Activated CD4-positive, alpha-beta T cell treated with anti-CD3 and anti-CD28 coated beads for 36 hours (primary cell): Measurements from ENCODE around the gene CEP295NL. TPM values are rescaled to one million over a fixed set of nuclear protein-coding genes. Genes with fewer than 3 reads are reported as not detected.

ENCODE experiments used
- ATAC-seq: fragments of 200-7000 bp; cut with Tn5 transposase; one replicate; pipeline ENCODE4 v1.10.0; 2021; ENCODE audit warnings: mild to moderate bottlenecking, moderate library complexity
- CTCF ChIA-PET: fragments of 350-600 bp; sonication (Branson Sonifier 250); formaldehyde crosslinking; loops from one replicate; lab custom pipeline; 2021; ENCODE audit warnings: antibody characterized with exemption; lab: Charles Lee
- POLR2A ChIA-PET: fragments of 350-600 bp; sonication (Branson Sonifier 250); formaldehyde crosslinking; loops from one replicate; lab custom pipeline; 2021; ENCODE audit warnings: antibody characterized with exemption, inconsistent platforms; lab: Charles Lee
- DNase-seq: peaks from one replicate; pipeline ENCODE4 v3.0.0-alpha.2; 2020
- H3K27ac Mint-ChIP-seq: one replicate; pipeline ENCODE4 v1.8.0; 2021; ENCODE audit warnings: mixed read lengths
- H3K27me3 Mint-ChIP-seq: one replicate; pipeline ENCODE4 v1.8.0; 2021; ENCODE audit warnings: mixed read lengths
- H3K36me3 Mint-ChIP-seq: one replicate; pipeline ENCODE4 v1.8.0; 2021; ENCODE audit warnings: low read depth, mixed read lengths
- H3K4me1 Mint-ChIP-seq: one replicate; pipeline ENCODE4 v1.8.0; 2021; ENCODE audit warnings: mixed read lengths
- H3K4me3 Mint-ChIP-seq: one replicate; pipeline ENCODE4 v1.8.0; 2021; ENCODE audit warnings: mild to moderate bottlenecking, moderate library complexity, mixed read lengths
- H3K9me3 Mint-ChIP-seq: one replicate; pipeline ENCODE4 v1.8.0; 2021; ENCODE audit warnings: low read depth, mixed read lengths
- intact Hi-C, 2 experiments: fragments of 100-400 bp; cut with DNase I in 1 of 2; cut with micrococcal nuclease in 1 of 2; formaldehyde crosslinking; loops; one replicate each; pipeline versions ENCODE4 v1.14.2 to v1.15.1; 2022 to 2024; cut with DNase I, micrococcal nuclease
- total RNA-seq, 2 experiments: library from RNA; stranded (reverse); gene quantifications; one replicate each; pipeline ENCODE4 v1.2.3, GENCODE V29; 2021

Gene CEP295NL
- total RNA-seq, 2 experiments from 2014 or later: not detected

DNA sequence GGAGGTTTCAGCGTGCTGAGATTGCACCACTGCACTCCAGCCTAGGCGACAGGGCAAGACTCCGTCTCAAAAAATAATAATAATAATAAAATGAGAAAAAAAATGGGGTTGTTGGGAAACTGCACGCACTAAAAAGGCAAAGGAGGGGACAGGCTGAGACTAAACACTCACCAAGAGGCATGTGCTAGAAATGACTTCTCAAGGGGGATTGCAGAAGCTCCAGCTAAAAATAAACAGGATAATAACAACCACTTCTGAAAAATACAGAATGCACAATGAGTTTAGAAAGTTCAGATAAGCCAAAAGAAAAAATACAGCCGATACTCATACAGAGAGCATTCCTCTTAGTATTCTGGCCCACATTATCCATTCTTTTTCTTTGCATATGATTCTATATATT, 37.3 kb upstream of the CEP295NL start:
- intact Hi-C loops: no loop called here
- DNase-seq (no peak), ATAC-seq (no peak)
- Mint-ChIP-seq H3K27ac (no peak overlapping the region), H3K9me3 (no peaks in the 10 kb centered on the region), H3K36me3 (no peaks in the 10 kb centered on the region), H3K27me3 (no peaks in the 10 kb centered on the region), H3K4me1 (no peaks in the 10 kb centered on the region), H3K4me3 (no peak overlapping the region)
- POLR2A ChIA-PET: no interaction called here
- CTCF ChIA-PET: no interaction called here

DNA sequence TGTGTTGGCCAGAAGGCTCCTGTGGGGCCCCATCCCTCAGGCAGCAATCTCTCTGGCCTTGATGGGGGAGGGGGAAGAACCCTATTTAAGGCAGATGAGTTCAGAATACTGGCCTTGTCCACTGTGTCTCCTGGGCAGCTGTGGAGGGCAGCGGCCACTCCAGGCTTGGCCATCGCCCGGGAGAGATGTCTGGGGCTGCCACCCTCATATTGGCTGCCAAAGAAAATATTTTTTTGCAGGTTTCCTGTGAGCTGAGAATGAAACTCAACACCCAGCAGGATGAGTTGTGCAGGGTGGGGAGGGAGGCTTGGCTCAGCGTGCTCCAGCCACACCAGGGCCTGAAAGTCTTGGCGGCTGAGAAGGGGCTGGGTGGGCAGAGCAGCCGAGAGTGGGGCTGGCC, 36.6 kb upstream of the CEP295NL start:
- Mint-ChIP-seq H3K9me3 (no peaks in the 10 kb centered on the region), H3K4me1 (no peaks in the 10 kb centered on the region), H3K4me3 (no peak overlapping the region), H3K27me3 (no peaks in the 10 kb centered on the region), H3K27ac (no peak overlapping the region), H3K36me3 (no peaks in the 10 kb centered on the region)
- intact Hi-C loops: loop anchor here in 1 of 2 experiments (10.0 kb wide), 1 partner anchor 55 kb away; no protein-coding TSS in a partner anchor
- no peak for ATAC-seq
- DNase-seq: no peak
- ChIA-PET CTCF (no interaction called here), POLR2A (no interaction called here)

DNA sequence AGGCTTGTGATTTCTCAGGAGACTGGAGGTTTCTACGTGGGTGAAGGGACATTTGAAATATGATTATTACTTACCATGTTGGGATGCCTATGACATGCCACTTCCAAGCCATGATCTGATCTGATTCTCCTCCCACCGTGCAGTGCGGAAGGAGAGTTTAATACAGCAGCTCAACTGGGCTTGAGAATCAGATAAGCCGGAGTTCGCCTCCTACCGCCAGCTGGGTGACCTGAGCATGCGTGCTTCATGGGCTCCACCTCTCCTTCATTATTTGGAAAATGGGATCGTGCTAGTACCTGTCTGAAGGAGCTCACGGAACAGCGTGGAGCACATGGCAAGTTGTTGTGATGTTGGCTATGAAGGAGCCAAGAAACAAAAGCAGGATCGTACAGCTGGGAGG, 34.6 kb upstream of the CEP295NL start:
- ATAC-seq: no peak
- H3K4me1 Mint-ChIP-seq: peaks cover 8% of the 10 kb centered on the region
- intact Hi-C loops: loop anchor here in 1 of 2 experiments (10.0 kb wide), 1 partner anchor 57 kb away; no protein-coding TSS in a partner anchor
- no peaks in the 10 kb centered on the region for H3K36me3 Mint-ChIP-seq
- CTCF ChIA-PET: interaction anchor here (1.0 kb wide), 1 partner anchor 12 kb away, joined by 4 read pairs; no protein-coding TSS in a partner anchor
- no peak overlapping the region for H3K4me3 Mint-ChIP-seq
- POLR2A ChIA-PET: no interaction called here
- no peaks in the 10 kb centered on the region for H3K27me3 Mint-ChIP-seq
- no peak for DNase-seq
- no peak overlapping the region for H3K27ac Mint-ChIP-seq
- no peaks in the 10 kb centered on the region for H3K9me3 Mint-ChIP-seq

DNA sequence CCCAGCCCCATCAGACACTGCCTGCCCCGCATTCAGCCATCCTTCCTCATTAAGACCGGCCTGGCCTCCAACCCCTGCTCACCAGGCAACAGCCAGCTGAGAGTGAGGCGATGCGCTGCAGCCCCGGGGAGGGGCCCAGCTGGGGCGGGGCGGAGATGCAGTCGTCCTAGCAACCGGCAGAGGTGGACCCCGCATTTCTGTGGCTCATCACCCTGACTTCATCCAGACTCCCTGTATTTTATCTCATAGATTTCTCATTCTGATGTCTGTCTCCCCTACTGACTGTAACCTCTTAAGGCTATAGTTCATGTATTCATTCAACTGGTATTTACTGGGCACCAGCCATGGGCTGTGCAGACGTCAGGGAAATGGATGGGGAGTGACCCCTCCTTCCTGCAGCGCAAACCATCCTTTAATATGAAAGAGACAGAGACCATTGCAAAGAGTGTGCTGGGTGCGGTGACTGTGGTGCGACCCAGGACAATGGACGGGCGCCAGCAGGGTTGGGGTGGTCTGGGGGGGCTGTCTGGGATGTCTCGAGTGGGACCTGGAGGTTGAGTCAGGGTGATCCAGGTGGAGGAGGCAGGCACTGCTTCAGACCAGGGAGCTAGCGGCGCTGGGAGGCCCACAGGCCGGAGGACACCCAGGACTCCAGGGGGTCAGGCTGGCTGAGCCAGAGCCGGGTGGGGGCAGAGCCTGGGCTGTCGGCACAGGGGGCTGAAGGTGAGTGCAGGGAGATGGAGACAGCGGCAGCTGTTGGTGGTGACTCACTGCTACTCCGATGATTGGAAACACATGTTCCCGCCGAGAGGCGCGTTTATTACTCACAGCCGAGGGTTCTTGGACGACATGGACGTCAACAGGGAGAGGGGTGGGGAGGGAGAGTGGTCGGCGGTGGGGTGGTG, 32.7 kb upstream of the CEP295NL start:
- Mint-ChIP-seq H3K36me3 (no peaks in the 10 kb centered on the region), H3K9me3 (no peaks in the 10 kb centered on the region), H3K27ac (no peak overlapping the region), H3K4me3 (no peak overlapping the region), H3K27me3 (no peaks in the 10 kb centered on the region), H3K4me1 (peaks cover 8% of the 10 kb centered on the region)
- CTCF ChIA-PET: no interaction called here
- intact Hi-C loops: loop anchor here in 1 of 2 experiments (10.0 kb wide), 1 partner anchor 59 kb away; no protein-coding TSS in a partner anchor
- POLR2A ChIA-PET: no interaction called here
- DNase-seq (no peak), ATAC-seq (no peak)

DNA sequence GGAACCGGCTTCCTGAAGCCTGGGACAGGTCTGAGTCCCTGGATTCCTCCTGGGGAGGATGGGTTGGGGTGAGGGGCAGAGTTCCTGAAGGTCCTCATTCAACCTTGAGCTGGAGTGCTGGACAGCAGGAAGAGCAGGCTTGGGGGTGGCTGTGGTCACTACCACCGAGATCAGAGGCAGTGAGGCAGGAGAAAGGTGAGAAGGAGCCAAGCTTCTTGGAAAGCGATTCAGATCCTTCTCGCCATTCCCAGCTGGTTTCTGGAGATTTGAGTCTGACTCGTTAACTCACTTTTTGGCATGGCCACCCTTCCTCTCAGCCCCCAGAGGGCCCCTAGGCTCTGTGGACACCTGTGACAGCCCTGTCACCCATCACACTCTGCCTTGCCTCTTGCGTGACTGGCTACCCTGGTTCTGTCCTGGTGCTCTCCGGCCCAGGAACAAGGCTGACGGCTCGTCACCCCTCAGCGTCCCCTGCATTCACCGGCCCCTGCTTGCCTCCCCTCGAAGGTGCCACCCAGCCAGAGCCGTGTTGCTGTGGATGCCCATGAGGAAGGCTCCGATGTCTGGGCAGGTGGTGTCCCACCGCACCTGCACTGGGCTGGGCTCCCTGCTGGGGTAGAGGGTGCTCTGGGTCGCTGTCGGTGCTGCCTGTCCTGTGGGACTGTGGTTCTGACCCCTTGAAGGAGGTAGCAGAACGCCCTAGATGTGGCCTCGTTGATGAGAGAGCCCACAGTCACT, 31.8 kb upstream of the CEP295NL start:
- ATAC-seq (no peak), DNase-seq (no peak)
- no peak overlapping the region for H3K4me3 Mint-ChIP-seq
- ChIA-PET CTCF (interaction anchor here (0.6 to 1.5 kb wide), 3 partner anchors 18 to 376 kb away, joined by 3 to 4 read pairs (median 3); no protein-coding TSS in a partner anchor), POLR2A (interaction anchor here (0.7 kb wide), 1 partner anchor 249 kb away, joined by 3 read pairs; no protein-coding TSS in a partner anchor)
- no peak overlapping the region for H3K27ac Mint-ChIP-seq
- H3K36me3 Mint-ChIP-seq: no peaks in the 10 kb centered on the region
- no peaks in the 10 kb centered on the region for H3K9me3 Mint-ChIP-seq
- intact Hi-C loops: loop anchor here in 1 of 2 experiments (10.0 kb wide), 1 partner anchor 60 kb away; no protein-coding TSS in a partner anchor
- no peaks in the 10 kb centered on the region for H3K27me3 Mint-ChIP-seq
- H3K4me1 Mint-ChIP-seq: peaks cover 8% of the 10 kb centered on the region

DNA sequence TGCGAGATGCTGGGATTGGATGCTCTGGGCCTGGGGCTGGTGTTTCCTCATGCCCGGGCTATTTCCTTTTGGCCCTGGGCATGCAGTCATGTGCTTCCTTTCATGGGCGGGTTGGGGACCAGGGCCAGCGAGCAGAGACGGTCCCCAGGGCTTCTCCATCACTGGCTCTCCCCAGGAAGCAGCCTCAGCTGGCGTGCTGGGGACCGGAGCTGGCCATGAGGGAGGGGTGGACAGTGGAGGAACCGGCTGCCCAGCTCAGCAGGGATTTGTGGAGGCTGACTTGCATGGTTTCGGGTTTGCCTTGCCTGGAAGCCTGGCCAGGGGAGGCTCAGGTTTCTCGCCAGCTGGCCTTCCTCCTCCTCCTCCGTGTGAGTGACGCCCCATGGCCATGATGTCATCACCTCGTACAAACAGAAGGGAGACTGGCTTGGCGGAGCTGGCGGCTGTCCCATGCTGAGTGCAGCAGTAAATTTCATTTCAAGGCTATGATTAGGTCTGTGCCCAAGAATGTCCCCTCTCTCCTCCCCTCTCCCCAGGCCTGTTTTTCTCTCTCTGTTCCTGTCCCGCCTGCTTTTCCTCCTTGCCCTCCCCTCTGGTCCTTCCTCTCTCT, 31.1 kb upstream of the CEP295NL start:
- Mint-ChIP-seq H3K4me3 (no peak overlapping the region), H3K9me3 (no peaks in the 10 kb centered on the region), H3K36me3 (no peaks in the 10 kb centered on the region), H3K4me1 (peaks cover 8% of the 10 kb centered on the region), H3K27me3 (no peaks in the 10 kb centered on the region), H3K27ac (no peak overlapping the region)
- intact Hi-C loops: loop anchor here in 1 of 2 experiments (10.0 kb wide), 1 partner anchor 61 kb away; no protein-coding TSS in a partner anchor
- ATAC-seq (no peak), DNase-seq (no peak)
- CTCF ChIA-PET: interaction anchor here (0.6 to 1.5 kb wide), 2 partner anchors 19 to 68 kb away, joined by 3 to 4 read pairs; no protein-coding TSS in a partner anchor
- POLR2A ChIA-PET: interaction anchor here (0.7 kb wide), 1 partner anchor 248 kb away, joined by 3 read pairs; no protein-coding TSS in a partner anchor

DNA sequence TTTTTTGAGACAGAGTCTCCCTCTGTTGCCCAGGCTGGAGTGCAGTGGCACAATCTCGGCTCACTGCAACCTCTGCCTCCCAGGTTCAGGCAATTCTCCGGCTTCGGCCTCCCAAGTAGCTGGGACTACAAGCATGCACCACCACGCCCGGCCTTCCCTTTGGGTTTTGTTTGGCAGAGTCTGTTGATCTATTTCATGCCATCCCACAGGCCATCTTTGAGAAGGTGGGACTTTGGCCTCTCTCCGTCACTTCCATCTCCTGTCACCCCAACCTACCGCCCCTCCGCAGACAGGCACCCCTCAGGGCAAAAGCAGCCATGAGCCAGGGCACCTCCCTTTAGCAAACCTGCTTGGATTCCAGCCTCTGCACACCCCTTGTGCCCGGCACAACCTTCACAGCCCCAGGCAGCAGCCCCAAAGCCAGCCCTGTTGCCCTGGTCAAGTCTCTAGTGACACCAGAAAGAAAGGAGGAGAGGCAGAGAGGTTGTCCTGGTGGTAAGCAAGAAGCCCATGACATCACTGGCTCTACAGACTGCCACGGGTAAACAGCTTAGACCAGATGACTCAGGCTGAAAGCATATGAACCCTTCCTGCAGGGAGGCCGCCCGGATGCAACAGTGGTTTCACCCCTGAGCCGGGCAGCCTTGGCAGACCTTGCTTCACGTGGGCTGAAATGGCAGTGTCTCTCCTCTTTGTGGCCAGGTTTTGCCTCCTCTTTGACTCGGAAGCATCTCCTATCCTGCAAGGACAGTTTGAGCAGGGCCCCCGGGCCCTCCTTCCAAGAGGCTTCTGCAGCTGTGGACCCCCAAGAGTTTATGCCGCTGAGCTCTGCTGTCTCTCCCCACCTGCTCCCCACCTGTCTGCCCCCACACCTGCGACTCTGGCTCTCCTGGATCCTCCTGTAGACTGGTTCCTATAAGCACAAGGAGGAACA, 30.3 kb upstream of the CEP295NL start:
- ChIA-PET CTCF (interaction anchor here (1.5 kb wide), 1 partner anchor 67 kb away, joined by 4 read pairs; no protein-coding TSS in a partner anchor), POLR2A (no interaction called here)
- Mint-ChIP-seq H3K4me1 (peaks cover 8% of the 10 kb centered on the region), H3K27me3 (no peaks in the 10 kb centered on the region), H3K27ac (no peak overlapping the region), H3K36me3 (no peaks in the 10 kb centered on the region), H3K4me3 (no peak overlapping the region), H3K9me3 (no peaks in the 10 kb centered on the region)
- DNase-seq (peak; percentile 75), ATAC-seq (peak; percentile 99)
- intact Hi-C loops: loop anchor here in 1 of 2 experiments (10.0 kb wide), 1 partner anchor 62 kb away; no protein-coding TSS in a partner anchor

DNA sequence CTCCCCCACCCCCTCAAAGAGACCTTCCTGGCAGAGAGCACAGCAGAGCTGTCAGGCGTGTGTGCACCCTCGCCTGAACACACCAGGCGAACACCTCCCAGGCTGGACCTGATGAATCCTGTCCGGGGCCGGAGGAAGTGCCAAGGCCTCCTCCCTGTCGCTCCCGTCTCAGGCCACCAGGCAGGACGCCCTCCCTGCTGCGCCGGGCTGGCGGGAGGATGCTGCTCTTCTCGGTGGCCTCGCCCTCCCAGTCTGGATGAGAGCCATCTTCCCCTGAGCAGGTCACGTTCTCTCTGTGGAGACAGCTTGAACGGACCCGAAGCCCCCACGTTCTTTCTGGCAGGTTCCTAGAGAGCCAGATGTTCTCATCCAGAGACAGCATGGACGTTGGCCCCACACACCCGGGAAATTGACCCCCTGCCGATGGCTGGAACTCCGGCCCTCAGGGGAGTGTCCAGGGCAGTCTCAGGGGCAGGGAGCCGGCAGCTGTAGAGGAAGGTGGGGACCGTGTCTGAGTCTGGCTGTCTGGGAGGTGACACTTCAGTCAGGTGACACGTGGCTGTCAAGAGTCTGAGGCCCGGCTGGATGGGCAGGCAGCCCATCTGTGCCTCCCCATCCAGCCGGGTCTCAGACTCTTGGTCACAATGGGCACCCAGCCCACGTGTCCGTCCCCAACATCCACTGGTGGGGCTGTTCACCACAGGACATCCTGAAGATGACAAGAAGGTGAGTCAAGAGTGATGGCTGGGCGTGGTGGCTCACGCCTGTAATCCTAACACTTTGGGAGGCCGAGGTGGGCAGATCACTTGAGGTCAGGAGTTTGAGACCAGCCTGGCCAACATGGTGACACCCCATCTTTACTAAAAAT, 27.1 kb upstream of the CEP295NL start:
- H3K4me1 Mint-ChIP-seq: peaks cover 8% of the 10 kb centered on the region
- H3K36me3 Mint-ChIP-seq: no peaks in the 10 kb centered on the region
- ATAC-seq: no peak
- no peak overlapping the region for H3K4me3 Mint-ChIP-seq
- ChIA-PET POLR2A (no interaction called here), CTCF (interaction anchor here (0.5 to 1.3 kb wide), 3 partner anchors 12 to 264 kb away, joined by 3 to 4 read pairs (median 4); no protein-coding TSS in a partner anchor)
- peaks cover 4% of the 10 kb centered on the region for H3K27me3 Mint-ChIP-seq
- H3K27ac Mint-ChIP-seq: no peak overlapping the region
- no peaks in the 10 kb centered on the region for H3K9me3 Mint-ChIP-seq
- intact Hi-C loops: loop anchor here in 1 of 2 experiments (10.0 kb wide), 1 partner anchor 65 kb away; no protein-coding TSS in a partner anchor
- no peak for DNase-seq

DNA sequence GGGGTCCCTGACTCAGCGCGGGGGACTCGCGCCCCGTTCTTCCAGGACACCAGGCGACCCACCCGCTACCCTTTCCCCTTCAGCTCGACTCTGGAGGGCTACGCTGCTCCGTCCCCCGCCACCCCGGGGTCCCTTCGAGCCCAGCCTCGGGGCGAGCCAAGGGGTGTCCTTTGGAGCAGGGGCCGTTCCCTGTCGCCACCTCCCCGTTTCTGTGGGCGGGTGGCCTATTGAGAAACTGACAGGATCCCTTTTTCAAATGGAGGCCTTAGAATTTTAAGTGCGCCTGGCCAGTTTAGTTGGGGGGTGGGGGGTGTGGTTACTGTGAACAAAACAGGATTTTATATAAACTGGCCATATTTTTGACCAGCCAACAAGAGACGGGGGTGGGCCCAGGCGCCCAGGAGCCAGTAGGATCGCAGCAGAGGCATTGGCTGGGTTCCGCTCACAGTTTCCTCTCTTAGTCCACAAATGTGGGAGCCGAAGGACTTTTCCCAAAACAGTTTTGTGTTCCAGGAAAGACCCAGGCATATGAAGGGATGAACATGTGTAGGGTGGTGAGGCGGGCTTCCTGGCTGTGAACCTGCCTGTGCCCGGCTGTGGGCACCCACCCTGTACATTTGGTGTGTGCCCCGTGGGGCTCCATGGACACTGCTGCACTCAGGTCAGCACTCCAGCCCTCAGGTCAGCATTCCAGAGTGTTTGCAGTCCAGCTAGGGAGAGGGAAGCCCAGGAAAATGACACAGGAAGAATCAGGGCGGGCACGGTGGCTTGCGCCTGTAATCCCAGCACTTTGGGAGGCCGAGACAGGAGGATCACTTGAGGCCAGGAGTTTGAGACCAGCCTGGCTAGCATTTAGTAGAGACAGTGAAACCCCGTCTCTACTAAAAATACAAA, 22.9 kb upstream of the CEP295NL start:
- ChIA-PET POLR2A (no interaction called here), CTCF (interaction anchor here (0.6 to 0.7 kb wide), 2 partner anchors 44 to 59 kb away, joined by 3 read pairs; no protein-coding TSS in a partner anchor)
- intact Hi-C loops: loop anchor here (2.0 kb wide), 1 partner anchor 61 kb away; no protein-coding TSS in a partner anchor
- H3K4me3 Mint-ChIP-seq: no peak overlapping the region
- peak; percentile 4 for ATAC-seq
- peaks cover 4% of the 10 kb centered on the region for H3K27me3 Mint-ChIP-seq
- H3K4me1 Mint-ChIP-seq: peaks cover 9% of the 10 kb centered on the region
- H3K27ac Mint-ChIP-seq: no peak overlapping the region
- no peaks in the 10 kb centered on the region for H3K9me3 Mint-ChIP-seq
- H3K36me3 Mint-ChIP-seq: no peaks in the 10 kb centered on the region
- DNase-seq: no peak
